ENCODE measurements around the gene TMEM248.
"Not testable (repeated sequence)": the region's sequence is repeated elsewhere in the genome, so short reads cannot be mapped to it uniquely, and the experiment has no call there.

TMEM248 gene

GRCh38 chr7:66961096-66961495, 40.1 kb downstream of the TMEM248 start:
- no peaks in the 10 kb centered on the region; the same call in 1 of the 2 replicates for H3K36me3 ChIP-seq (ENCODE audit: insufficient read depth)
- H3K4me1 ChIP-seq (ENCODE audit: low read depth, poor library complexity, severe bottlenecking): no peaks in the 10 kb centered on the region
- no peaks in the 10 kb centered on the region for H3K79me2 ChIP-seq (ENCODE audit: insufficient read depth, low read depth)
- H3K4me3 ChIP-seq (IDR thresholded peaks at IDR 0.05; ENCODE audit: insufficient read depth, low read depth, low read length): no peak overlapping the region
- no peak overlapping the region for H3K27ac ChIP-seq
- no peaks in the 10 kb centered on the region for H3K27me3 ChIP-seq (ENCODE audit: insufficient read depth, low read depth)
- H2AFZ ChIP-seq (ENCODE audit: low read depth): no peak overlapping the region
- no peak for TF ChIP-seq CTCF (conservative IDR thresholded peaks at IDR 0.05; ENCODE audit: low read depth, low read length)
- H3K9ac ChIP-seq: no peak overlapping the region
- no peak overlapping the region for H3K4me2 ChIP-seq
- no peaks in the 10 kb centered on the region for H4K20me1 ChIP-seq (ENCODE audit: insufficient read depth)

GRCh38 chr7:66964411-66964810, 43.4 kb downstream of the TMEM248 start:
- no peaks in the 10 kb centered on the region for H3K36me3 ChIP-seq (ENCODE audit: insufficient read depth)
- no peak overlapping the region for H3K27ac ChIP-seq
- TF ChIP-seq CTCF (conservative IDR thresholded peaks at IDR 0.05; ENCODE audit: low read depth, low read length): no peak
- no peaks in the 10 kb centered on the region for H3K4me1 ChIP-seq (ENCODE audit: low read depth, poor library complexity, severe bottlenecking)
- no peak overlapping the region for H3K4me3 ChIP-seq (IDR thresholded peaks at IDR 0.05; ENCODE audit: insufficient read depth, low read depth, low read length)
- no peaks in the 10 kb centered on the region for H3K79me2 ChIP-seq (ENCODE audit: insufficient read depth, low read depth)
- no peak overlapping the region for H3K4me2 ChIP-seq
- H3K9ac ChIP-seq: no peak overlapping the region
- H4K20me1 ChIP-seq (ENCODE audit: insufficient read depth): no peaks in the 10 kb centered on the region
- H2AFZ ChIP-seq (ENCODE audit: low read depth): no peak overlapping the region
- no peaks in the 10 kb centered on the region for H3K27me3 ChIP-seq (ENCODE audit: insufficient read depth, low read depth)

GRCh38 chr7:66967029-66967428, 46.0 kb downstream of the TMEM248 start:
- H2AFZ ChIP-seq (ENCODE audit: low read depth): no peak overlapping the region
- no peak overlapping the region for H3K4me2 ChIP-seq

GRCh38 chr7:66969001-66969400, 48.0 kb downstream of the TMEM248 start:
- not testable (repeated sequence) for H3K27me3 ChIP-seq (ENCODE audit: insufficient read depth, low read depth); H3K4me2 ChIP-seq; H3K27ac ChIP-seq; H3K4me3 ChIP-seq (IDR thresholded peaks at IDR 0.05; ENCODE audit: insufficient read depth, low read depth, low read length); H3K36me3 ChIP-seq (ENCODE audit: insufficient read depth); H2AFZ ChIP-seq (ENCODE audit: low read depth); H4K20me1 ChIP-seq (ENCODE audit: insufficient read depth); H3K9ac ChIP-seq; H3K4me1 ChIP-seq (ENCODE audit: low read depth, poor library complexity, severe bottlenecking); H3K79me2 ChIP-seq (ENCODE audit: insufficient read depth, low read depth)

More at GRCh38 chr7:66967029-66967428, 46.0 kb downstream of the TMEM248 start:
- H3K4me1 ChIP-seq (ENCODE audit: low read depth, poor library complexity, severe bottlenecking): no peaks in the 10 kb centered on the region
- H3K27me3 ChIP-seq (ENCODE audit: insufficient read depth, low read depth): no peaks in the 10 kb centered on the region
- TF ChIP-seq CTCF (conservative IDR thresholded peaks at IDR 0.05; ENCODE audit: low read depth, low read length): no peak
- no peaks in the 10 kb centered on the region for H4K20me1 ChIP-seq (ENCODE audit: insufficient read depth)
- H3K4me3 ChIP-seq (IDR thresholded peaks at IDR 0.05; ENCODE audit: insufficient read depth, low read depth, low read length): no peak overlapping the region
- H3K79me2 ChIP-seq (ENCODE audit: insufficient read depth, low read depth): no peaks in the 10 kb centered on the region
- H3K27ac ChIP-seq: no peak overlapping the region
- H3K36me3 ChIP-seq (ENCODE audit: insufficient read depth): no peaks in the 10 kb centered on the region
- no peak overlapping the region for H3K9ac ChIP-seq

GRCh38 chr7:66970310-66970709, 49.3 kb downstream of the TMEM248 start:
- Histone ChIP-seq H4K20me1 (ENCODE audit: insufficient read depth) (no peaks in the 10 kb centered on the region), H3K27ac (no peak overlapping the region), H3K9ac (no peak overlapping the region), H3K27me3 (ENCODE audit: insufficient read depth, low read depth) (no peaks in the 10 kb centered on the region), H3K36me3 (ENCODE audit: insufficient read depth) (no peaks in the 10 kb centered on the region), H3K4me1 (ENCODE audit: low read depth, poor library complexity, severe bottlenecking) (no peaks in the 10 kb centered on the region), H3K4me2 (no peak overlapping the region), H2AFZ (ENCODE audit: low read depth) (no peak overlapping the region), H3K4me3 (IDR thresholded peaks at IDR 0.05; ENCODE audit: insufficient read depth, low read depth, low read length) (no peak overlapping the region), H3K79me2 (ENCODE audit: insufficient read depth, low read depth) (no peaks in the 10 kb centered on the region)
- no peak for TF ChIP-seq CTCF (conservative IDR thresholded peaks at IDR 0.05; ENCODE audit: low read depth, low read length)
